Measurements from ENCODE around the gene LYL1.

The LYL1 gene

GRCh38 chr19:13053761-13054625 is 48.7 kb downstream of the LYL1 start:
- DNase-seq, result peak; percentile 57

- no peak for DNase-seq
These were observed 49.4 kb downstream of the LYL1 start for GRCh38 chr19:13053238-13053637.

DNA sequence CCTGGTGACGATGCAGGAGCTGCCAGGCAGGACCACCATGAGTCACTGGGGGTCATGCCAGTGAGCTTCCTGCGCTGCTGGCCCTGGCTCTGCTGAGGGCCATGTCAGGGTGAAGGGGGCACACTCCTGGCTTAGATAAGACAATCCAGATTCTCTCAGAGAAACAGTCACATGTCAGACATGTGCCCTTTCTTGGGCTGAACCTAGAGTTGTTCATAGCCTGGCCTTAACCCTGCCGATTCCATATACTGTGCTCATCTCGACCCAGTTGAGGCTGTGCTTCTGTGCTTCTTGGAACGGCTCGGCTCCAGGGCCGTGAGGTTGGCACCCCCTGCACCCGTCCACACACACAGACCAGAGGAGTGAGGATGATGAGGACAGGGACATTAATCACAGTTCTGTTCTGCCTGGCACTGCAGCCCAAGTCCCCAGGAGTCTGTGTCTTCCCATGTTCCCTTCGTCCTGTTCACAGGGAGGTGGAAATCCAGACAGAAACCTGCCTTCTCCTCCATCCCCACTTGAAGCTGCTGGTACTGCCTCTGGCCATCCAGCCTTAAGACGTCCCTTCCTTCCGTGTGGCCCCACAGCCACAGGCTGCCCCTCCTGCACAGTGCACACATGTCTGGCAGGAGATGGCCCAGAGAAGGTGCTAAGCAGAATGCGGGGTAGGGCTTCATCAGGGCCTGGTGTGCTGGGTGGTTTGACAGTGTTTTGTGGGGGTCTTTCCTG is 50.0 kb downstream of the LYL1 start:
- DNase-seq, result no peak

DNA sequence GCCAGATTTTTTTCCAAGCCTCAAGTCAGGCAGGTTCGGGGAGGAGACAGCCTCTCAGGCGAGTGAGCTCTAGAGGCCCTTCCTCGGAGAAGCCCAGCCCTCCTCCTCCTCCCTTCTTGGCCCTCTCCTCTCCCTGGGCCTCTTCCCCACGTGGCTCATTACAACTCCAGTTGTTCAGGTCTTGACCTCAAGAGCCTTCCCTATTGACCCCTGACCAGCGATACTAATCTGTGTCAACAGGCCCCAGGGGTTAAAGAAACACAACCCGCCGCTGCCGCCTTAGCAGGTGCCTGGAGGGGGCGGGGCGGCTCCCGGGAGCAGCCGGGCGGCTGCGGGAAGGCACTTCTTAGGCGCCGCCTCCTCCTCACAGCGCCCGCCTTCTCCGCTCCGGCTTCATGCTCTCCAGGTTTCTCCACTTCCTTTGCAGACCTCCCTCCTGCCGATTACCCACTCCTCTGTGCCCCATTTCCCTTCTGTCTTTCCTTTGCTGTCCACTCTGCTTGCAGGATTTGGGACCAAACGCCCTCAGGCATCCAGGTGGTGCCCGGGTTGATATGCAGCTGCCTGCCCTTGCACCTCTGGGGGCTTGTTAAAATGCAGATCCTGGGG is 51.0 kb downstream of the LYL1 start:
- peak; percentile 43 for DNase-seq

- DNase-seq, result no peak
These were observed 52.4 kb downstream of the LYL1 start for GRCh38 chr19:13050274-13050673.

Data from 8988T (cell line).